ENCODE results near the gene RSPRY1. TPM values are rescaled to one million over a fixed set of nuclear protein-coding genes. Genes with fewer than 3 reads are reported as not detected.

Gene RSPRY1
- total RNA-seq, 6 experiments from 2014 or later = 18.0 to 26.1 (median 22.9) TPM

GRCh38 chr16:57148481-57148880 is 37.6 kb upstream of the RSPRY1 start:
- DNase-seq (peak in 1 of 3 donors; percentile 34), ATAC-seq (no peak)
- TF ChIP-seq POLR2A (IDR thresholded peaks at IDR 0.05) = no peak
- no peak for TF ChIP-seq CTCF (IDR thresholded peaks at IDR 0.05)
- no peaks in the 10 kb centered on the region for H3K4me1 ChIP-seq
- no peak overlapping the region for H3K4me3 ChIP-seq
- intact Hi-C loops (cut with DNase I) = no loop called here
- H3K9me3 ChIP-seq = no peaks in the 10 kb centered on the region
- peaks cover 0 to 7% (median 1%) of the 10 kb centered on the region in 4 donors for H3K36me3 ChIP-seq
- 98% methylated on average over 6 of the region's 6 CpGs for WGBS (ENCODE audit: insufficient coverage, low coverage, low lambda C conversion rate, missing lambda C conversion rate)
- peak overlapping the region in 1 of 3 donors; percentile 16 for H3K27ac ChIP-seq
- H3K27me3 ChIP-seq = no peaks in the 10 kb centered on the region

- Histone ChIP-seq H3K4me1 (no peaks in the 10 kb centered on the region), H3K27me3 (no peaks in the 10 kb centered on the region), H3K36me3 (peaks cover 0 to 16% (median 5%) of the 10 kb centered on the region in 4 donors), H3K4me3 (no peak overlapping the region), H3K27ac (no peak overlapping the region), H3K9me3 (no peaks in the 10 kb centered on the region)
- intact Hi-C loops (cut with DNase I) = no loop called here
- WGBS (ENCODE audit: insufficient coverage, low coverage, low lambda C conversion rate, missing lambda C conversion rate) = no CpG with 5 or more reads among the region's 10 CpGs
- TF ChIP-seq POLR2A (IDR thresholded peaks at IDR 0.05) = no peak
- no peak for TF ChIP-seq CTCF (IDR thresholded peaks at IDR 0.05)
- peak in 1 of 3 donors; percentile 35 for DNase-seq
- ATAC-seq = no peak
Observed at GRCh38 chr16:57149391-57149790, 36.7 kb upstream of the RSPRY1 start.

GRCh38 chr16:57150682-57151330 is 35.3 kb upstream of the RSPRY1 start:
- Histone ChIP-seq H3K4me1 (peaks cover 0 to under 1% (median 0%) of the 10 kb centered on the region in 4 donors), H3K9me3 (no peaks in the 10 kb centered on the region), H3K27ac (no peak overlapping the region), H3K36me3 (peaks cover 0 to 21% (median 8%) of the 10 kb centered on the region in 4 donors), H3K27me3 (no peaks in the 10 kb centered on the region), H3K4me3 (no peak overlapping the region)
- intact Hi-C loops (cut with DNase I) = no loop called here
- TF ChIP-seq POLR2A (IDR thresholded peaks at IDR 0.05) (no peak), CTCF (IDR thresholded peaks at IDR 0.05) (no peak)
- ATAC-seq = no peak
- 0% methylated on average over 1 of the region's 9 CpGs for WGBS (ENCODE audit: insufficient coverage, low coverage, low lambda C conversion rate, missing lambda C conversion rate)
- peak in 1 of 3 donors; percentile 31 for DNase-seq

GRCh38 chr16:57151369-57151768 is 34.8 kb upstream of the RSPRY1 start:
- TF ChIP-seq CTCF (IDR thresholded peaks at IDR 0.05) = no peak
- TF ChIP-seq POLR2A (IDR thresholded peaks at IDR 0.05) = no peak
- no peak overlapping the region for H3K27ac ChIP-seq
- WGBS (ENCODE audit: insufficient coverage, low coverage, low lambda C conversion rate, missing lambda C conversion rate) = 90% methylated on average over 2 of the region's 2 CpGs
- no peak for DNase-seq
- intact Hi-C loops (cut with DNase I) = no loop called here
- no peak overlapping the region for H3K4me3 ChIP-seq
- H3K9me3 ChIP-seq = no peaks in the 10 kb centered on the region
- ATAC-seq = no peak
- H3K36me3 ChIP-seq = peaks cover 0 to 21% (median 8%) of the 10 kb centered on the region in 4 donors
- H3K4me1 ChIP-seq = peaks cover 0 to 6% (median 0%) of the 10 kb centered on the region in 4 donors
- no peaks in the 10 kb centered on the region for H3K27me3 ChIP-seq

All from right lobe of liver (tissue), 6 donors.